DOHH2 (cell line): ENCODE data around the gene ADH1A.

Experiments used
- CTCF ChIP-seq: fragments of 200-600 bp; sonication (generic); IDR thresholded peaks from one replicate; pipeline ENCODE4 v1.5.1; 2014; ENCODE audit warnings: antibody characterized with exemption, mild to moderate bottlenecking, low read depth, low read length; ENCODE audit not compliant: poor library complexity, severe bottlenecking
- EZH2phosphoT487 ChIP-seq: fragments of 200-600 bp; sonication (generic); IDR thresholded peaks from 2 replicates; pipeline ENCODE4 v1.6.1; 2017; ENCODE audit warnings: borderline replicate concordance, mild to moderate bottlenecking, antibody characterized with exemption, low read length, moderate library complexity, mixed read lengths

- no peak for TF ChIP-seq CTCF
- TF ChIP-seq EZH2phosphoT487: no peak
Observed at GRCh38 chr4:99281261-99281660, 9.5 kb downstream of the ADH1A start.
